AG04450 (cell line): ENCODE results near the gene APCDD1L. TPM values are rescaled to one million over a fixed set of nuclear protein-coding genes. Genes with fewer than 3 reads are reported as not detected.

Experiments used
- CTCF ChIA-PET: fragments of 300-600, 350-600 bp; formaldehyde crosslinking; extraction: SDS; loops from one replicate; lab custom pipeline; 2022; ENCODE audit warnings: antibody characterized with exemption, inconsistent platforms; lab: Charles Lee
- POLR2A ChIA-PET: fragments of 350-600 bp; formaldehyde crosslinking; extraction: SDS; loops from one replicate; lab custom pipeline; 2021; ENCODE audit warnings: antibody characterized with exemption, inconsistent platforms; lab: Yijun Ruan, JAX
- DNase-seq: peaks from one replicate; pipeline ENCODE4 v3.0.0-alpha.2; 2011; ENCODE audit warnings: low read depth, low spot score
- H3K27ac ChIP-seq: one replicate; pipeline ENCODE4 v1.5.1; 2012; ENCODE audit warnings: low read depth, low read length, control low read depth
- H3K27me3 ChIP-seq: one replicate; pipeline ENCODE4 v1.6.0; 2012; ENCODE audit warnings: low read length; ENCODE audit not compliant: control insufficient read depth, insufficient read depth
- H3K4me3 ChIP-seq: 2 replicates; pipeline ENCODE4 v1.5.1; 2011; ENCODE audit warnings: mild to moderate bottlenecking, low read depth, low read length, control low read depth
- H3K9me3 ChIP-seq: 2 replicates; pipeline ENCODE4 v1.5.1; 2012; ENCODE audit warnings: low read length; ENCODE audit not compliant: control insufficient read depth, insufficient read depth
- polyA plus RNA-seq: library from polyadenylated mRNA; depleted of rRNA; stranded (reverse); fragments of >200 nt; gene quantifications from 2 replicates; pipeline ENCODE4 v1.2.3, GENCODE V29; 2011
- TF ChIP-seq, protein P1 (sequence below): IDR thresholded peaks from 2 replicates; pipeline ENCODE4 v1.5.1; 2011; ENCODE audit warnings: low read depth, low read length, control low read depth, inconsistent platforms

The APCDD1L gene
- polyA plus RNA-seq, 1 experiment, result 8.6 TPM

DNA sequence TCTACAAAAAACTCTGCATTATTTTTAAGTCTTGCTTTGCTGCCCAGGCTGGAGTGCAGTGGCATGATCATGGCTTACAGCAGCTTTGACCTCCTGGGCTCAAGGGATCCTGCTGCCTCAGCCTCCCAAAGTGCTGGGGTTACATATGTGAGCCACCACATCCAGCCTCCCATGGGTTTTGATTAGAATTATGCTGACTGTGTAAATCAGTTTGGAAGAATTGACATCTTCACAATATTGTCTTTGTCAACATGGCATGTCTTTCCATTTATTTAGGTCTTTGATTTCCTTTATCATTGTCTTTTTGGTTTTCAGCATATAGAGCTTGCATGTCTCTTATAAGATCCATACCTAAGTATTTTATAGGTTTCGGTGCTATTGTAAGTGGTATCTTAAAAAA lies 13.2 kb upstream of the APCDD1L start:
- ChIA-PET POLR2A (no interaction called here), CTCF (no interaction called here)
- DNase-seq, result no peak
- H3K27ac ChIP-seq, result no peak overlapping the region
- H3K4me3 ChIP-seq, result no peak overlapping the region
- peaks cover 22% of the 10 kb centered on the region for H3K9me3 ChIP-seq
- TF ChIP-seq, protein P1, sequence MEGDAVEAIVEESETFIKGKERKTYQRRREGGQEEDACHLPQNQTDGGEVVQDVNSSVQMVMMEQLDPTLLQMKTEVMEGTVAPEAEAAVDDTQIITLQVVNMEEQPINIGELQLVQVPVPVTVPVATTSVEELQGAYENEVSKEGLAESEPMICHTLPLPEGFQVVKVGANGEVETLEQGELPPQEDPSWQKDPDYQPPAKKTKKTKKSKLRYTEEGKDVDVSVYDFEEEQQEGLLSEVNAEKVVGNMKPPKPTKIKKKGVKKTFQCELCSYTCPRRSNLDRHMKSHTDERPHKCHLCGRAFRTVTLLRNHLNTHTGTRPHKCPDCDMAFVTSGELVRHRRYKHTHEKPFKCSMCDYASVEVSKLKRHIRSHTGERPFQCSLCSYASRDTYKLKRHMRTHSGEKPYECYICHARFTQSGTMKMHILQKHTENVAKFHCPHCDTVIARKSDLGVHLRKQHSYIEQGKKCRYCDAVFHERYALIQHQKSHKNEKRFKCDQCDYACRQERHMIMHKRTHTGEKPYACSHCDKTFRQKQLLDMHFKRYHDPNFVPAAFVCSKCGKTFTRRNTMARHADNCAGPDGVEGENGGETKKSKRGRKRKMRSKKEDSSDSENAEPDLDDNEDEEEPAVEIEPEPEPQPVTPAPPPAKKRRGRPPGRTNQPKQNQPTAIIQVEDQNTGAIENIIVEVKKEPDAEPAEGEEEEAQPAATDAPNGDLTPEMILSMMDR, result no peak
- no peaks in the 10 kb centered on the region for H3K27me3 ChIP-seq

DNA sequence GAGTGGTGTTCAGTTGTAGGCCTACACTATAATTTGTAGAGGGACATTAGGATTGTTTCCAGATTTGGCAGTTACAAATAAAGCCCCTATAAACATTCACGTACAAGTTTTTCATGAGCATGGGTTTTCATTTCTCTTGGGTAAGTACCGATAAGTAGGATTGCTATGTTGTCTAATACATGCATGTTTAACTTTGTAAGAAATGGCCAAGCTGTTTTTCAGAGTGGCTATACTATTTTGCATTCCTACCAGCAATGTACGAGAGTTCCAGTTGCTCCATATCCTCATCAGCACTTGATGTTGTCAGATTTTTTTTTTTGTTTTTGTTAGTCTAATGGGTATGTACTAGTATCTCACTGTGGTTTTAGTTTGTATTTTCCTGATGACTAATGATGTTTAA lies 11.2 kb upstream of the APCDD1L start:
- no peak overlapping the region for H3K4me3 ChIP-seq
- H3K27ac ChIP-seq, result no peak overlapping the region
- H3K9me3 ChIP-seq, result peaks cover 16% of the 10 kb centered on the region
- TF ChIP-seq, protein P1, result no peak
- CTCF ChIA-PET, result no interaction called here
- DNase-seq, result no peak
- H3K27me3 ChIP-seq, result no peaks in the 10 kb centered on the region
- POLR2A ChIA-PET, result no interaction called here

DNA sequence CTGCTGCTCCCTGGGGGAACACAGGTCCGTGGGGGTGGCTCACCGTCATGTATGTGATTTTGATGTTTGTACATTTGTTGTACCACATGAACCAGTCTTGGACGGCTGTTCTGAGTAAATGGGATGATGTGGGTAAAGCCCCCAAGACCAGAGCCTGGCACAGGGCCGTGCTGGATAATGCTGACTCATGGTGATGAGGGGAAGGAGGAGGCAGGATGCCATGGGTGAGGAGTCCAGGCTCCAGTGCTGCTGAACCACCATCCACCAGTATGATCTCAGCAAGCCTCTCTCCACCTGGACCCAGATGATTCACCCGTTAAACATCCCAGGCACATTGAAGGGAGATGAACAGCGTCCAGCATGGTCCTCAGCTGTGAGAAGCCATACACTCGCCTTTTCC lies 9.6 kb upstream of the APCDD1L start:
- DNase-seq, result peak; percentile 44
- TF ChIP-seq, protein P1, result no peak
- CTCF ChIA-PET, result interaction anchor here (0.9 kb wide), 1 partner anchor 25 kb away, joined by 3 read pairs; no protein-coding TSS in a partner anchor
- Histone ChIP-seq H3K4me3 (no peak overlapping the region), H3K27me3 (no peaks in the 10 kb centered on the region), H3K27ac (peak overlapping the region; percentile 85), H3K9me3 (peaks cover 16% of the 10 kb centered on the region)
- POLR2A ChIA-PET, result interaction anchor here (1.3 kb wide), 2 partner anchors 26 to 127 kb away, joined by 3 to 6 read pairs; partner anchors contain the start of gene STX16

- peak overlapping the region; percentile 85 for H3K27ac ChIP-seq
- H3K4me3 ChIP-seq, result no peak overlapping the region
- TF ChIP-seq, protein P1, result no peak
- peaks cover 16% of the 10 kb centered on the region for H3K9me3 ChIP-seq
- H3K27me3 ChIP-seq, result no peaks in the 10 kb centered on the region
- ChIA-PET POLR2A (interaction anchor here (1.3 kb wide), 2 partner anchors 27 to 128 kb away, joined by 3 to 6 read pairs; partner anchors contain the start of gene STX16), CTCF (interaction anchor here (1.3 to 1.4 kb wide), 2 partner anchors 11 to 52 kb away, joined by 3 to 5 read pairs; no protein-coding TSS in a partner anchor)
- DNase-seq, result no peak
Observed at GRCh38 chr20:58523971-58524315, 8.7 kb upstream of the APCDD1L start.

- H3K4me3 ChIP-seq, result no peak overlapping the region
- H3K27me3 ChIP-seq, result no peaks in the 10 kb centered on the region
- H3K27ac ChIP-seq, result peak overlapping the region; percentile 11
- POLR2A ChIA-PET, result interaction anchor here (0.7 to 1.3 kb wide), 3 partner anchors 9 to 128 kb away, joined by 3 to 6 read pairs (median 3); partner anchors contain the start of genes APCDD1L and STX16
- peaks cover 16% of the 10 kb centered on the region for H3K9me3 ChIP-seq
- no peak for DNase-seq
- TF ChIP-seq, protein P1, result no peak
- CTCF ChIA-PET, result interaction anchor here (0.7 to 1.4 kb wide), 4 partner anchors 11 to 128 kb away, joined by 3 to 5 read pairs (median 4); partner anchors contain the start of gene STX16
Observed at GRCh38 chr20:58523072-58523970, 8.1 kb upstream of the APCDD1L start.
